Epithelial cell of prostate (primary cell): ENCODE measurements around the gene MYT1.
"Not testable (repeated sequence)": the region's sequence is repeated elsewhere in the genome, so short reads cannot be mapped to it uniquely, and the experiment has no call there.

Experiments used
- DNase-seq: peaks from one replicate; pipeline ENCODE4 v3.0.0-alpha.2; 2011; ENCODE audit warnings: low read depth, low spot score
- H3K27ac ChIP-seq: fragments of 450-650 bp; 2 replicates; pipeline ENCODE4 v1.5.1; 2017; ENCODE audit warnings: mild to moderate bottlenecking

Gene MYT1

GRCh38 chr20:64285579-64286446 is 121.6 kb downstream of the MYT1 start:
- not testable (repeated sequence) for DNase-seq

GRCh38 chr20:64286447-64287263 is 122.4 kb downstream of the MYT1 start:
- H3K27ac ChIP-seq, DNase-seq: not testable (repeated sequence)

More at GRCh38 chr20:64285579-64286446, 121.6 kb downstream of the MYT1 start:
- H3K27ac ChIP-seq = not testable (repeated sequence)

GRCh38 chr20:64287264-64287590 is 123.0 kb downstream of the MYT1 start:
- H3K27ac ChIP-seq, DNase-seq: not testable (repeated sequence)
